ENCODE measurements around the gene MAL. TPM values are rescaled to one million over a fixed set of nuclear protein-coding genes. Genes with fewer than 3 reads are reported as not detected.

MAL gene
- total and polyA plus RNA-seq, 2 of the 8 experiments (the other 6 are each of a cell fraction or from before 2014, with no cell fraction given): not detected

- Histone ChIP-seq H3K14ac (ENCODE audit: insufficient read length) (no peak overlapping the region), H2BK20ac (ENCODE audit: low read length) (no peak overlapping the region), H2AFZ (ENCODE audit: low read length) (no peak overlapping the region), H4K91ac (replicated peaks; ENCODE audit: insufficient read length, low read length) (no peak overlapping the region), H3K9me3 (ENCODE audit: insufficient read depth in 2 of 2, low read depth in 1 of 2, low read length in 1 of 2) (peaks cover 89 to 92% of the 10 kb centered on the region in 2 experiments), H2BK5ac (ENCODE audit: low read depth, low read length) (no peak overlapping the region), H4K8ac (ENCODE audit: extremely low read depth, insufficient read depth, low read length) (no peak overlapping the region), H4K20me1 (replicated peaks in 1 of 2; ENCODE audit: control insufficient read depth in 1 of 2, insufficient read depth in 2 of 2, low read length in 2 of 2) (no peaks in the 10 kb centered on the region), H3K4ac (replicated peaks; ENCODE audit: insufficient read length, low read depth, low read length) (no peak overlapping the region), H3K23me2 (ENCODE audit: low read depth, low read length) (no peaks in the 10 kb centered on the region; the same call in 1 of the 2 replicates), H3K4me3 (ENCODE audit: extremely low read depth in 1 of 4, insufficient read depth in 2 of 4, low read depth in 3 of 4, low read length in 4 of 4) (no peak overlapping the region), H3K36me3 (ENCODE audit: control insufficient read depth in 2 of 4, insufficient read depth in 4 of 4, low read length in 3 of 4) (no peaks in the 10 kb centered on the region), H3K27me3 (replicated peaks in 1 of 4; ENCODE audit: control insufficient read depth in 3 of 4, extremely low read depth in 1 of 4, insufficient read depth in 3 of 4, low read length in 3 of 4) (no peaks in the 10 kb centered on the region; a peak in 1 of 7 replicates), H3K4me1 (replicated peaks in 1 of 4; ENCODE audit: control insufficient read depth in 3 of 4, insufficient read depth in 4 of 4, low read length in 3 of 4) (no peaks in the 10 kb centered on the region), H3K9ac (replicated peaks in 1 of 4; ENCODE audit: extremely low read depth in 1 of 4, low read depth in 3 of 4, low read length in 3 of 4) (no peak overlapping the region), H3K56ac (replicated peaks; ENCODE audit: insufficient read length, low read depth, low read length) (no peak overlapping the region), H2BK15ac (ENCODE audit: low read length) (no peak overlapping the region), H3K27ac (ENCODE audit: low read depth, low read length) (no peak overlapping the region), H3K4me2 (ENCODE audit: insufficient read depth in 1 of 2, low read depth in 2 of 2, low read length in 2 of 2) (no peak overlapping the region), H2BK120ac (replicated peaks; ENCODE audit: low read depth, low read length) (no peak overlapping the region), H3K23ac (ENCODE audit: insufficient read length) (no peak overlapping the region), H3K79me1 (ENCODE audit: low read depth, low read length) (no peaks in the 10 kb centered on the region), H3K79me2 (ENCODE audit: control insufficient read depth in 1 of 2, insufficient read depth in 2 of 2, low read length in 2 of 2) (no peaks in the 10 kb centered on the region), H2AK5ac (ENCODE audit: low read depth, low read length) (no peak overlapping the region), H3K18ac (ENCODE audit: extremely low read depth, low read length) (no peak overlapping the region), H4K5ac (ENCODE audit: insufficient read length, low read depth, low read length) (no peak overlapping the region), H2BK12ac (ENCODE audit: low read depth, low read length) (no peak overlapping the region)
- DNase-seq (ENCODE audit: low read depth in 1 of 2, low spot score in 2 of 2): no peak
- POLR2A ChIA-PET (ENCODE audit: partially characterized antibody): no interaction called here
- TF ChIP-seq, protein P1, sequence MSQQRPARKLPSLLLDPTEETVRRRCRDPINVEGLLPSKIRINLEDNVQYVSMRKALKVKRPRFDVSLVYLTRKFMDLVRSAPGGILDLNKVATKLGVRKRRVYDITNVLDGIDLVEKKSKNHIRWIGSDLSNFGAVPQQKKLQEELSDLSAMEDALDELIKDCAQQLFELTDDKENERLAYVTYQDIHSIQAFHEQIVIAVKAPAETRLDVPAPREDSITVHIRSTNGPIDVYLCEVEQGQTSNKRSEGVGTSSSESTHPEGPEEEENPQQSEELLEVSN (IDR thresholded peaks at IDR 0.05): no peak
- no peak for FAIRE-seq
- 77% methylated on average over 7 of the region's 7 CpGs; no CpG with 5 or more reads in 1 of the 2 experiments for WGBS, 2 experiments (ENCODE audit: extremely low coverage in 1 of 2, insufficient coverage in 1 of 2, insufficient read length in 1 of 2, insufficient replicate concordance in 2 of 2, low coverage in 1 of 2, low lambda C conversion rate in 2 of 2, missing lambda C conversion rate in 1 of 2)
- CTCF ChIA-PET (ENCODE audit: partially characterized antibody): interaction anchor here (1.2 kb wide), 1 partner anchor 42 kb away, joined by 3 read pairs; no protein-coding TSS in a partner anchor
Measured at GRCh38 chr2:95034818-95035217, 9.3 kb downstream of the MAL start.

Measured in H1 (cell line).